Activated CD4-positive, alpha-beta T cell treated with anti-CD3 and anti-CD28 coated beads, Interleukin-2, amount 50 U/mL, for 1 hour (primary cell): Measurements from ENCODE around the gene GSG1L.

Experiments
- DNase-seq: peaks from one replicate; pipeline ENCODE4 v3.0.0-alpha.2; 2020

The GSG1L gene

GRCh38 chr16:27932542-27933135 is 130.9 kb downstream of the GSG1L start:
- no peak for DNase-seq

- no peak for DNase-seq
Measured at GRCh38 chr16:27929818-27930217, 133.7 kb downstream of the GSG1L start.

- no peak for DNase-seq
Measured at GRCh38 chr16:27928542-27928941, 135.0 kb downstream of the GSG1L start.

GRCh38 chr16:27927266-27927901 is 136.1 kb downstream of the GSG1L start:
- no peak for DNase-seq

GRCh38 chr16:27925612-27926011 is 137.9 kb downstream of the GSG1L start:
- no peak for DNase-seq

GRCh38 chr16:27924411-27925118 is 138.9 kb downstream of the GSG1L start:
- DNase-seq = no peak

- no peak for DNase-seq
Measured at GRCh38 chr16:27923751-27924150, 139.8 kb downstream of the GSG1L start.

- no peak for DNase-seq
Measured at GRCh38 chr16:27922433-27922832, 141.1 kb downstream of the GSG1L start.

GRCh38 chr16:27921134-27921533 is 142.4 kb downstream of the GSG1L start:
- no peak for DNase-seq

GRCh38 chr16:27920391-27920891 is 143.1 kb downstream of the GSG1L start:
- DNase-seq = no peak

GRCh38 chr16:27918755-27919154 is 144.8 kb downstream of the GSG1L start:
- DNase-seq = no peak

GRCh38 chr16:27917949-27918348 is 145.6 kb downstream of the GSG1L start:
- no peak for DNase-seq

GRCh38 chr16:27911486-27911885 is 152.0 kb downstream of the GSG1L start:
- DNase-seq = no peak

- no peak for DNase-seq
Measured at GRCh38 chr16:27907457-27907972, 156.0 kb downstream of the GSG1L start.

GRCh38 chr16:27906883-27907282 is 156.6 kb downstream of the GSG1L start:
- no peak for DNase-seq

- DNase-seq = no peak
Measured at GRCh38 chr16:27903046-27903655, 160.4 kb downstream of the GSG1L start.

GRCh38 chr16:27902551-27902950 is 161.0 kb downstream of the GSG1L start:
- DNase-seq = no peak

- no peak for DNase-seq
Measured at GRCh38 chr16:27901956-27902355, 161.6 kb downstream of the GSG1L start.

- no peak for DNase-seq
Measured at GRCh38 chr16:27899736-27900135, 163.8 kb downstream of the GSG1L start.

- DNase-seq = no peak
Measured at GRCh38 chr16:27894386-27894785, 169.1 kb downstream of the GSG1L start.

- DNase-seq = no peak
Measured at GRCh38 chr16:27892879-27893278, 170.6 kb downstream of the GSG1L start.

GRCh38 chr16:27890866-27891265 is 172.6 kb downstream of the GSG1L start:
- no peak for DNase-seq

- DNase-seq = no peak
Measured at GRCh38 chr16:27890006-27890405, 173.5 kb downstream of the GSG1L start.
